ENCODE data around the gene CHCHD6.

CHCHD6 gene

GRCh38 chr3:126995926-126996512 is 292.0 kb downstream of the CHCHD6 start:
- DNase-seq (ENCODE audit: low read depth), result no peak

GRCh38 chr3:126996905-126997304 is 292.9 kb downstream of the CHCHD6 start:
- no peak for DNase-seq (ENCODE audit: low read depth)

- no peak for DNase-seq (ENCODE audit: low read depth)
Observed at GRCh38 chr3:126997455-126998038, 293.5 kb downstream of the CHCHD6 start.

GRCh38 chr3:126998320-126998719 is 294.3 kb downstream of the CHCHD6 start:
- DNase-seq (ENCODE audit: low read depth), result no peak

- DNase-seq (ENCODE audit: low read depth), result no peak
Observed at GRCh38 chr3:126998728-126999127, 294.7 kb downstream of the CHCHD6 start.

GRCh38 chr3:126999383-126999782 is 295.3 kb downstream of the CHCHD6 start:
- no peak for DNase-seq (ENCODE audit: low read depth)

GRCh38 chr3:127000119-127000518 is 296.1 kb downstream of the CHCHD6 start:
- DNase-seq (ENCODE audit: low read depth), result no peak

- DNase-seq (ENCODE audit: low read depth), result no peak
Observed at GRCh38 chr3:127000761-127001160, 296.7 kb downstream of the CHCHD6 start.

GRCh38 chr3:127001486-127002194 is 297.6 kb downstream of the CHCHD6 start:
- DNase-seq (ENCODE audit: low read depth), result no peak

GRCh38 chr3:127002195-127003174 is 298.4 kb downstream of the CHCHD6 start:
- DNase-seq (ENCODE audit: low read depth), result no peak

- DNase-seq (ENCODE audit: low read depth), result no peak
Observed at GRCh38 chr3:127003175-127003555, 299.1 kb downstream of the CHCHD6 start.

- no peak for DNase-seq (ENCODE audit: low read depth)
Observed at GRCh38 chr3:127003601-127004280, 299.7 kb downstream of the CHCHD6 start.

GRCh38 chr3:127004641-127005397 is 300.8 kb downstream of the CHCHD6 start:
- no peak for DNase-seq (ENCODE audit: low read depth)

GRCh38 chr3:127005864-127006500 is 301.9 kb downstream of the CHCHD6 start:
- DNase-seq (ENCODE audit: low read depth), result no peak

GRCh38 chr3:127006781-127007436 is 302.9 kb downstream of the CHCHD6 start:
- no peak for DNase-seq (ENCODE audit: low read depth)

GRCh38 chr3:127008236-127008635 is 304.2 kb downstream of the CHCHD6 start:
- DNase-seq (ENCODE audit: low read depth), result no peak

GRCh38 chr3:127009531-127009930 is 305.5 kb downstream of the CHCHD6 start:
- DNase-seq (ENCODE audit: low read depth), result no peak

Data from stimulated activated CD8-positive, alpha-beta memory T cell treated with anti-CD3 and anti-CD28 coated beads, Interleukin-7, amount 100 ng/mL, for 24 hours (primary cell).